SK-N-SH (cell line): ENCODE measurements around the gene HSD3B7. TPM values are rescaled to one million over a fixed set of nuclear protein-coding genes. Genes with fewer than 3 reads are reported as not detected.

Source experiments
- CTCF ChIA-PET: fragments of 300-600, 350-600 bp; formaldehyde crosslinking; extraction: SDS; loops from one replicate; lab custom pipeline; 2021; lab: Yijun Ruan, JAX
- POLR2A ChIA-PET: fragments of 350-600 bp; sonication (Branson Sonifier 250); formaldehyde crosslinking; extraction: SDS; loops from one replicate; lab custom pipeline; 2020; ENCODE audit warnings: antibody characterized with exemption, inconsistent platforms; lab: Yijun Ruan, JAX
- DNase-seq: peaks from one replicate; pipeline ENCODE4 v3.0.0; 2012
- H2AFZ ChIP-seq: fragments of 200-600 bp; sonication (generic); 2 replicates; pipeline ENCODE4 v1.8.1; 2016; ENCODE audit warnings: antibody characterized with exemption, mild to moderate bottlenecking, low read depth
- H3F3A ChIP-seq: fragments of 200-600 bp; sonication (generic); replicated peaks from 2 replicates; pipeline ENCODE3; 2016; ENCODE audit warnings: antibody characterized with exemption, mild to moderate bottlenecking; ENCODE audit not compliant: insufficient read depth
- H3K27ac ChIP-seq, 2 experiments: fragments of 200-500 bp in 1 of 2; fragments of 200-600 bp in 1 of 2; sonication (Bioruptor generic) in 1 of 2; sonication (generic), shearing (Covaris generic) in 1 of 2; 2 replicates each; pipeline versions ENCODE4 v1.5.1 to v1.6.1; 2014 to 2016; ENCODE audit warnings: low read depth in 2 of 2, inconsistent platforms in 1 of 2, low read length in 1 of 2, mild to moderate bottlenecking in 1 of 2, mixed read lengths in 1 of 2
- H3K27me3 ChIP-seq: fragments of 200-600 bp; sonication (generic), shearing (Covaris generic); 2 replicates; pipeline ENCODE4 v1.6.1; 2016; ENCODE audit warnings: mixed run types; ENCODE audit not compliant: insufficient read depth
- H3K36me3 ChIP-seq, 2 experiments: fragments of 200-500 bp in 1 of 2; fragments of 200-600 bp in 1 of 2; sonication (Bioruptor generic) in 1 of 2; sonication (generic) in 1 of 2; replicated peaks in 1 of 2; 2 replicates each; pipeline versions ENCODE3 to v1.5.1; 2014 to 2016; ENCODE audit warnings: low read length in 1 of 2, mild to moderate bottlenecking in 1 of 2; ENCODE audit not compliant: insufficient read depth in 2 of 2, control insufficient read depth in 1 of 2
- H3K4me1 ChIP-seq, 2 experiments: fragments of 200-500 bp in 1 of 2; fragments of 200-600 bp in 1 of 2; sonication (Bioruptor generic) in 1 of 2; sonication (generic), shearing (Covaris generic) in 1 of 2; 2 replicates each; pipeline versions ENCODE4 v1.5.1 to v1.6.1; 2014 to 2016; ENCODE audit warnings: low read depth in 1 of 2, low read length in 1 of 2, mixed run types in 1 of 2; ENCODE audit not compliant: insufficient read depth in 2 of 2, control insufficient read depth in 1 of 2
- H3K4me2 ChIP-seq: fragments of 200-600 bp; sonication (generic), shearing (Covaris generic); 2 replicates; pipeline ENCODE4 v1.6.1; 2017; ENCODE audit warnings: mixed run types
- H3K4me3 ChIP-seq, 2 experiments: fragments of 200-500 bp in 1 of 2; fragments of 200-600 bp in 1 of 2; sonication (Bioruptor generic) in 1 of 2; sonication (generic), shearing (Covaris generic) in 1 of 2; 2 replicates each; pipeline versions ENCODE4 v1.5.1 to v1.8.1; 2014 to 2016; ENCODE audit warnings: low read depth in 2 of 2, inconsistent platforms in 1 of 2, low read length in 1 of 2, mild to moderate bottlenecking in 1 of 2, mixed read lengths in 1 of 2, moderate library complexity in 1 of 2
- H3K79me2 ChIP-seq: fragments of 200-600 bp; sonication (generic); 2 replicates; pipeline ENCODE4 v1.8.1; 2017; ENCODE audit warnings: mild to moderate bottlenecking; ENCODE audit not compliant: insufficient read depth
- H3K9ac ChIP-seq: fragments of 200-600 bp; sonication (generic); 2 replicates; pipeline ENCODE4 v1.6.1; 2017; ENCODE audit warnings: mixed run types
- H3K9me2 ChIP-seq: fragments of 200-600 bp; sonication (generic); 2 replicates; pipeline ENCODE4 v1.6.1; 2017; ENCODE audit warnings: mixed run types
- H3K9me3 ChIP-seq: fragments of 200-600 bp; sonication (generic); 2 replicates; pipeline ENCODE4 v1.6.1; 2017; ENCODE audit warnings: mixed run types, mild to moderate bottlenecking, moderate library complexity
- H4K20me1 ChIP-seq: fragments of 200-600 bp; sonication (generic); 2 replicates; pipeline ENCODE4 v1.6.1; 2017; ENCODE audit warnings: mild to moderate bottlenecking, mixed run types; ENCODE audit not compliant: insufficient read depth
- CHD2 ChIP-seq: fragments of 150-350 bp; IDR thresholded peaks from 2 replicates; pipeline ENCODE4 v1.6.1; 2018; ENCODE audit warnings: low read length; ENCODE audit not compliant: partially characterized antibody
- ELF1 ChIP-seq: IDR thresholded peaks from 2 replicates; pipeline ENCODE4 v1.4.0; 2012
- EZH2phosphoT487 ChIP-seq: fragments of 200-600 bp; sonication (generic); IDR thresholded peaks from 2 replicates; pipeline ENCODE4 v1.6.1; 2017; ENCODE audit warnings: low read depth, mixed run types, mild to moderate bottlenecking, antibody characterized with exemption, moderate library complexity, borderline replicate concordance
- FOXJ3 ChIP-seq: sonication (generic); formaldehyde crosslinking; IDR thresholded peaks from 2 replicates; pipeline ENCODE4 v1.5.1; 2020; ENCODE audit warnings: mild to moderate bottlenecking, missing genetic modification reagents
- JUND ChIP-seq: IDR thresholded peaks from 2 replicates; pipeline ENCODE4 v1.4.0; 2012
- MAX ChIP-seq: IDR thresholded peaks from 2 replicates; pipeline ENCODE4 v1.4.0; 2012; ENCODE audit warnings: low read depth
- MEF2A ChIP-seq: IDR thresholded peaks from 2 replicates; pipeline ENCODE4 v1.4.0; 2012; ENCODE audit warnings: low read depth, borderline replicate concordance
- PBX3 ChIP-seq: IDR thresholded peaks from 2 replicates; pipeline ENCODE4; 2012
- RAD21 ChIP-seq: IDR thresholded peaks from 2 replicates; pipeline ENCODE4 v1.6.1; 2012; ENCODE audit warnings: mild to moderate bottlenecking, low read length
- RFX5 ChIP-seq: IDR thresholded peaks from 2 replicates; pipeline ENCODE4 v1.6.1; 2012; ENCODE audit warnings: mild to moderate bottlenecking, improper control_type of control experiment, low read length
- RXRA ChIP-seq: IDR thresholded peaks from 2 replicates; pipeline ENCODE4 v1.4.0; 2012; ENCODE audit warnings: low read depth, mild to moderate bottlenecking, borderline replicate concordance
- WGBS: methylation state at CpG from one replicate; pipeline ENCODE4 v1.1.6; 2017; ENCODE audit warnings: low lambda C conversion rate; 5-methylcytosine and 5-hydroxymethylcytosine counted together
- polyA plus RNA-seq, 3 experiments: library from polyadenylated mRNA; depleted of rRNA; stranded (reverse); fragments of >200 nt; gene quantifications; 2 replicates each; pipeline ENCODE4 v1.2.3, GENCODE V29; 2012
- TF ChIP-seq, protein P1 (sequence below): fragments of 150-350 bp; IDR thresholded peaks from 2 replicates; pipeline ENCODE4 v1.6.1; 2017; ENCODE audit warnings: antibody characterized with exemption, low read length, low read depth, borderline replicate concordance
- TF ChIP-seq, protein P2 (sequence below): fragments of 150-350 bp; IDR thresholded peaks from 2 replicates; pipeline ENCODE4 v1.6.1; 2016; ENCODE audit warnings: mild to moderate bottlenecking, low read depth, low read length

The HSD3B7 gene
- polyA plus RNA-seq, 1 of the 3 experiments (the other 2 are of a cell fraction), result 12.2 TPM

- H3K4me1 ChIP-seq, result no peaks in the 10 kb centered on the region
- no peak overlapping the region for H3K27ac ChIP-seq
- POLR2A ChIA-PET, result interaction anchor here (1.0 kb wide), 1 partner anchor 8 kb away, joined by 3 read pairs; no protein-coding TSS in a partner anchor
- 93% methylated on average over 19 of the region's 19 CpGs for WGBS
- H3F3A ChIP-seq, result no peaks in the 10 kb centered on the region
- no peak for TF ChIP-seq ELF1
- TF ChIP-seq RFX5, result no peak
- no peak for TF ChIP-seq PBX3
- TF ChIP-seq RXRA, result no peak
- TF ChIP-seq RAD21, result no peak
- TF ChIP-seq MEF2A, result no peak
- TF ChIP-seq, protein P1, sequence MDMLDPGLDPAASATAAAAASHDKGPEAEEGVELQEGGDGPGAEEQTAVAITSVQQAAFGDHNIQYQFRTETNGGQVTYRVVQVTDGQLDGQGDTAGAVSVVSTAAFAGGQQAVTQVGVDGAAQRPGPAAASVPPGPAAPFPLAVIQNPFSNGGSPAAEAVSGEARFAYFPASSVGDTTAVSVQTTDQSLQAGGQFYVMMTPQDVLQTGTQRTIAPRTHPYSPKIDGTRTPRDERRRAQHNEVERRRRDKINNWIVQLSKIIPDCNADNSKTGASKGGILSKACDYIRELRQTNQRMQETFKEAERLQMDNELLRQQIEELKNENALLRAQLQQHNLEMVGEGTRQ, result no peak
- TF ChIP-seq, protein P2, sequence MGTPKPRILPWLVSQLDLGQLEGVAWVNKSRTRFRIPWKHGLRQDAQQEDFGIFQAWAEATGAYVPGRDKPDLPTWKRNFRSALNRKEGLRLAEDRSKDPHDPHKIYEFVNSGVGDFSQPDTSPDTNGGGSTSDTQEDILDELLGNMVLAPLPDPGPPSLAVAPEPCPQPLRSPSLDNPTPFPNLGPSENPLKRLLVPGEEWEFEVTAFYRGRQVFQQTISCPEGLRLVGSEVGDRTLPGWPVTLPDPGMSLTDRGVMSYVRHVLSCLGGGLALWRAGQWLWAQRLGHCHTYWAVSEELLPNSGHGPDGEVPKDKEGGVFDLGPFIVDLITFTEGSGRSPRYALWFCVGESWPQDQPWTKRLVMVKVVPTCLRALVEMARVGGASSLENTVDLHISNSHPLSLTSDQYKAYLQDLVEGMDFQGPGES, result no peak
- TF ChIP-seq FOXJ3 (CRISPR knock-in tag), result no peak
- no peak for TF ChIP-seq CHD2
- TF ChIP-seq EZH2phosphoT487, result no peak
- TF ChIP-seq JUND, result no peak
- CTCF ChIA-PET, result interaction anchor here (1.2 kb wide), 1 partner anchor 16 kb away, joined by 5 read pairs; the partner anchor contains the start of gene HSD3B7
- no peaks in the 10 kb centered on the region for H3K27me3 ChIP-seq
- peaks cover 50 to 62% of the 10 kb centered on the region in 2 experiments for H3K36me3 ChIP-seq
- H3K9me2 ChIP-seq, result no peaks in the 10 kb centered on the region
- H2AFZ ChIP-seq, result no peak overlapping the region
- no peak overlapping the region for H3K4me3 ChIP-seq
- no peaks in the 10 kb centered on the region for H3K9me3 ChIP-seq
- H3K79me2 ChIP-seq, result no peaks in the 10 kb centered on the region
- no peak overlapping the region for H3K9ac ChIP-seq
- H4K20me1 ChIP-seq, result no peaks in the 10 kb centered on the region
- no peak for DNase-seq
- H3K4me2 ChIP-seq, result no peak overlapping the region
Measured at GRCh38 chr16:30969246-30969842, 15.7 kb upstream of the HSD3B7 start.

DNA sequence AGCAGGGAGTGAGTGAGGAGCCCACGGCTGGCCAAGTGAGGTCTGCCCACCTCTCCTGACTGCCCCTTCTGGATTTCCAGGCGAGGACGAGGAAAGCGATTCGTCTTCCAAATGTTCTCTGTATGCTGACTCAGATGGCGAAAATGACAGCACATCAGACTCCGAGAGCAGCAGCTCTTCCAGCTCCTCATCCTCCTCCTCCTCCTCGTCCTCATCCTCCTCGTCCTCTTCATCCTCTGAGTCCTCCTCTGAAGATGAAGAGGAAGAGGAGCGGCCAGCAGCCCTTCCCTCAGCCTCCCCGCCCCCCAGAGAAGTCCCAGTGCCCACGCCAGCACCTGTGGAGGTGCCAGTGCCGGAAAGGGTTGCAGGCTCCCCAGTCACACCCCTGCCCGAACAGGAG, 13.7 kb upstream of the HSD3B7 start:
- Histone ChIP-seq H3K4me3 (no peak overlapping the region), H3K9me3 (no peaks in the 10 kb centered on the region), H3K27me3 (no peaks in the 10 kb centered on the region), H3F3A (no peaks in the 10 kb centered on the region), H3K4me2 (no peak overlapping the region), H4K20me1 (no peaks in the 10 kb centered on the region), H2AFZ (no peak overlapping the region), H3K27ac (no peak overlapping the region)
- POLR2A ChIA-PET, result interaction anchor here (0.6 kb wide), 1 partner anchor 13 kb away, joined by 3 read pairs; no protein-coding TSS in a partner anchor
- TF ChIP-seq ELF1 (no peak), MAX (no peak)
- TF ChIP-seq, protein P1, result no peak
- TF ChIP-seq, all 33 proteins: peak for 0
- no peak overlapping the region for H3K9ac ChIP-seq
- DNase-seq, result no peak
- peaks cover 47 to 58% of the 10 kb centered on the region in 2 experiments for H3K36me3 ChIP-seq
- no peaks in the 10 kb centered on the region for H3K79me2 ChIP-seq
- CTCF ChIA-PET, result interaction anchor here (1.6 to 1.9 kb wide), 2 partner anchors 14 to 18 kb away, joined by 3 to 12 read pairs; partner anchors contain the start of gene HSD3B7
- 95% methylated on average over 13 of the region's 14 CpGs for WGBS
- H3K4me1 ChIP-seq, result no peaks in the 10 kb centered on the region
- no peaks in the 10 kb centered on the region for H3K9me2 ChIP-seq
